GM12892 (cell line): Measurements from ENCODE around the gene NACC2.

ENCODE experiments used
- DNase-seq: peaks from one replicate; pipeline ENCODE4 v3.0.0; 2011; ENCODE audit not compliant: insufficient read length
- FAIRE-seq: peaks from 2 replicates; lab custom pipeline; 2011; peaks lifted over from hg19 to GRCh38; lab: Jason Lieb, UNC
- POLR2A ChIP-seq: IDR thresholded peaks from 2 replicates; pipeline ENCODE4 v1.6.1; 2011; ENCODE audit warnings: low read depth, low read length, control low read depth
- POLR2AphosphoS5 ChIP-seq: IDR thresholded peaks from 2 replicates; pipeline ENCODE4 v1.6.1; 2011; ENCODE audit warnings: low read depth, low read length, control low read depth
- TAF1 ChIP-seq: IDR thresholded peaks from 2 replicates; pipeline ENCODE4 v1.6.1; 2011; ENCODE audit warnings: low read depth, mild to moderate bottlenecking, control low read depth, low read length, borderline replicate concordance

The NACC2 gene

DNA sequence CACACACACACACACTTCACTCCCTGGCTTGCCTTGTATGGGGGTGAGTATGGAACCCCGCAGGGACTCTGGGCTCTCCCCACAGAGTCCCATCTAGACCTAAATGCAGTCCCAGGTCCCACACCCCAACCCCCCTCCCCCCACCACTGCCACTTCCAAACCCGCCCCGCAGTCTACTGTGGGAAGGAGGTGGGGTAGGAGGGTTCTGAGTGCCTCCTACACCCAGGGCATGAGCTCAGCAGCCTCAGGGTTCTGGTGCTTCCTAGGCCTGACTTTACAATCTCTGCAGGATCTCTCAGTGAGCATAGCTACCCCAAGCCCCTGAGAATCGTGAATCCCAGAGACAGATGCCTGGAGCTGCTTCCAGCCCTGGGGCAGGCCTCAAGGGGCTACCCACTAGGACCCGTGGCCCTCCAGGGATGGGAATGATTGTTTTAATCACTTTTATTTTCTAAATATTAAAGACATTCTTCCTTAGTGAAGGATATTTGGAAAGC, 1.5 kb upstream of the NACC2 start:
- no peak for FAIRE-seq
- TF ChIP-seq POLR2AphosphoS5 (no peak), POLR2A (no peak)
- no peak for DNase-seq

- FAIRE-seq (no peak), DNase-seq (no peak)
- TF ChIP-seq TAF1 (no peak), POLR2A (no peak), POLR2AphosphoS5 (no peak)
Observed at GRCh38 chr9:136093995-136094881, 851 bp downstream of the NACC2 start.

GRCh38 chr9:136093346-136093986, 1.6 kb downstream of the NACC2 start:
- TF ChIP-seq POLR2AphosphoS5 = no peak
- no peak for TF ChIP-seq TAF1
- DNase-seq = no peak
- no peak for FAIRE-seq

DNA sequence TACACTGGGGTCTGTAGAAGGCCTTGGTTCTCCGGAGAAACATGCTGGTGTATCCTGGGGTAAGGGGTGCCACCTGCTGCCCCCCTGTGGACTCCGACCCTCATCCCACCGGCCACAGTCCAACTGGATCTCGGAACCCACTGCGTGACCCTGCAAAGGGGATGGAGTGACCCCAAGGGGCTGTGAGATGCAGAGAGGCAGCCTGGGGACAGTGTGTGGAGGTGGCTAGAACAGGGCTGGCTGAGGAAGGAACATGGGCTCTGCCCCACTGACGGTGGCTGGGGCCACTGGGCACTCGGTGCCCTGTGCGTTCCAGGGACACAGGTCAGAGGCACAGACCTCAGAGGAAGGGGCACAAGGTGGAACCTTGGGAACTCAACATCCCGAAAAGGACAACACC, 2.3 kb downstream of the NACC2 start:
- TF ChIP-seq POLR2AphosphoS5 = no peak
- TF ChIP-seq TAF1 = no peak
- no peak for FAIRE-seq
- DNase-seq = no peak

DNA sequence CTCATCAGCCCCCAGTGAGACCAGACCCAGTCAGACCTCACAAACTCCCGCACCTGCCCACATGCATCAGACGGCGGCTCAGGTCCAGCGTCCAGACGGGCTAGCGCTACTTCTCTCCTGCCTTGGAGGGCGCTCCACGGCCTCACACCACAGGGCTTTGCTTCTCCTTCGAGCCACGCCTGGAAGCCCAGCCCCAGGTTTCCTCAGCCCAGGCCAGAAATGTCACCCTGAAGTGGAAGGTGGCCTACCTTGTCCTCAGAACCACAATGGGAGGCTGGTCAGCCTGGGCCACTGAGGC, 2.8 kb downstream of the NACC2 start:
- DNase-seq (no peak), FAIRE-seq (no peak)
- TF ChIP-seq TAF1 (no peak), POLR2AphosphoS5 (no peak), POLR2A (no peak)

GRCh38 chr9:136091582-136092352, 3.3 kb downstream of the NACC2 start:
- FAIRE-seq = no peak
- DNase-seq = no peak
- TF ChIP-seq TAF1 = no peak
- no peak for TF ChIP-seq POLR2A
- no peak for TF ChIP-seq POLR2AphosphoS5

- DNase-seq (no peak), FAIRE-seq (no peak)
- TF ChIP-seq POLR2AphosphoS5 = no peak
- TF ChIP-seq TAF1 = no peak
- no peak for TF ChIP-seq POLR2A
Observed at GRCh38 chr9:136090768-136091581, 4.1 kb downstream of the NACC2 start.

GRCh38 chr9:136090056-136090735, 4.9 kb downstream of the NACC2 start:
- no peak for DNase-seq
- no peak for FAIRE-seq
- TF ChIP-seq TAF1 (no peak), POLR2A (no peak), POLR2AphosphoS5 (no peak)

GRCh38 chr9:136089697-136090045, 5.4 kb downstream of the NACC2 start:
- no peak for DNase-seq
- no peak for FAIRE-seq
- TF ChIP-seq POLR2AphosphoS5 = no peak
- TF ChIP-seq POLR2A = no peak
- no peak for TF ChIP-seq TAF1

DNA sequence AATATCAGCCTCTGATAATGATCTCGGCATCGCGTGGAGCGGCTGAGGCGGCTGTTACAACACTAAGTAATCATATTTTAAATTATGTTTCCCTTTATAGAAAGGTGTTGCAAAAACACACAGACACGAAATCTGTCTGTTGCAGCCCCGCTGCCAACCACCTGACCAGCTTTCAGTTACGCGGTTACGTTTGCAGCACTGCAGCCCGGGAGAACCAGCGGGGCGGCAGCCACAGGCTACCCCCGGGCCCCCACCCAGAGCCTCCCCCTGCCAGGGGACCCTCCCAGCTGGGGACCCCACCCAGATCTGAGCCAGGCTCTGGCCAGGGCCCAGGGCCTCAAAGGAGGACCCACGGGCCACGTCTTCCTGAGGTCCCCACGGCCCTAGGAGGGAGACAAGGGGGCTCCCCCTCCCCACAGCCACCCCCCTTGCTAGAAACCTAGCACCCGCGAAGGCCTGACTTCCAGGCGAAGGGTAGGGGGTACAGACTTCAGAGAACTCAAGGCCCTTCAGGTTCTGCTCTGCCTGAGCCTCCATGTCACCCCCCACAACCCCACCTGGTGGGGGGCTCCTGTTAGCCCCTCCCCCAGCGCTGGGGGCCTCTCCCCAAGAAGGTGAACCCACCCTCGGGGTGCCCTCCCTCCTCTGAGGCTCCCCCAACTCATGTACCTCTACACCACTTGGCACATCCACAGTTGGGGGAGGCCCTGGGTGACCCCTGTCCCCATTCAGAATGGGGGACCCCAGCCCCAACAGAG, 6.0 kb downstream of the NACC2 start:
- no peak for FAIRE-seq

More for the DNA sequence above, 6.0 kb downstream of the NACC2 start:
- TF ChIP-seq POLR2A = no peak
- no peak for TF ChIP-seq TAF1
- no peak for TF ChIP-seq POLR2AphosphoS5
- no peak for DNase-seq
